DND-41 (cell line): ENCODE results near the gene PHLPP1.

Experiments
- ATAC-seq: fragments of 200-7000 bp; cut with Tn5 transposase; 3 replicates; pipeline ENCODE4 v1.9.1; 2021; ENCODE audit warnings: low read depth; ENCODE audit not compliant: insufficient read depth
- DNase-seq: peaks from one replicate; pipeline ENCODE4 v3.0.0-alpha.2; 2020
- H2AFZ ChIP-seq: 2 replicates; pipeline ENCODE4 v1.6.0; 2012; ENCODE audit warnings: low read depth, low read length
- H3K27ac ChIP-seq: 2 replicates; pipeline ENCODE4 v1.5.1; 2012; ENCODE audit warnings: low read length, inconsistent platforms
- H3K27me3 ChIP-seq: fragments of 200-600 bp; sonication (generic); 2 replicates; pipeline ENCODE4 v1.6.0; 2012; ENCODE audit warnings: low read length, mild to moderate bottlenecking, inconsistent platforms; ENCODE audit not compliant: insufficient read depth, poor library complexity
- H3K36me3 ChIP-seq: 2 replicates; pipeline ENCODE4 v1.5.1; 2012; ENCODE audit warnings: low read length, inconsistent platforms; ENCODE audit not compliant: insufficient read depth
- H3K4me1 ChIP-seq: 2 replicates; pipeline ENCODE4 v1.5.1; 2012; ENCODE audit warnings: mild to moderate bottlenecking, low read length; ENCODE audit not compliant: insufficient read depth
- H3K4me2 ChIP-seq: 2 replicates; pipeline ENCODE4 v1.6.0; 2012; ENCODE audit warnings: mild to moderate bottlenecking, moderate library complexity, low read length, inconsistent platforms; ENCODE audit not compliant: insufficient read depth
- H3K4me3 ChIP-seq, 2 experiments: fragments of 200-600 bp in 1 of 2; shearing (Covaris generic) in 1 of 2; 2 replicates each; pipeline ENCODE4 v1.5.1; 2012 to 2016; ENCODE audit warnings: inconsistent platforms in 2 of 2, low read length in 2 of 2, mild to moderate bottlenecking in 2 of 2, low read depth in 1 of 2, moderate library complexity in 1 of 2
- H3K79me2 ChIP-seq: 2 replicates; pipeline ENCODE4 v1.6.0; 2012; ENCODE audit warnings: low read length, inconsistent platforms; ENCODE audit not compliant: insufficient read depth
- H3K9ac ChIP-seq: 2 replicates; pipeline ENCODE4 v1.6.0; 2012; ENCODE audit warnings: low read depth, mild to moderate bottlenecking, inconsistent platforms, low read length, moderate library complexity
- H3K9me3 ChIP-seq: 2 replicates; pipeline ENCODE4 v1.5.1; 2012; ENCODE audit warnings: low read length, moderate library complexity, mild to moderate bottlenecking, inconsistent platforms; ENCODE audit not compliant: insufficient read depth, severe bottlenecking
- H4K20me1 ChIP-seq: 2 replicates; pipeline ENCODE4 v1.6.0; 2012; ENCODE audit warnings: low read length; ENCODE audit not compliant: insufficient read depth
- CTCF ChIP-seq: IDR thresholded peaks from 2 replicates; pipeline ENCODE4 v1.5.1; 2012; ENCODE audit warnings: borderline replicate concordance, low read length, moderate library complexity, mild to moderate bottlenecking; ENCODE audit not compliant: poor library complexity, severe bottlenecking; ENCODE audit errors: extremely low read depth
- EZH2 ChIP-seq: IDR thresholded peaks from 3 replicates; pipeline ENCODE4 v1.6.1; 2012; ENCODE audit warnings: borderline replicate concordance, low read depth, mild to moderate bottlenecking, moderate library complexity, low read length, inconsistent platforms; ENCODE audit not compliant: severe bottlenecking

Gene PHLPP1

GRCh38 chr18:62678847-62679485 is 36.4 kb upstream of the PHLPP1 start:
- DNase-seq: no peak
- ATAC-seq: no peak
- H4K20me1 ChIP-seq: no peaks in the 10 kb centered on the region
- no peaks in the 10 kb centered on the region for H3K4me1 ChIP-seq
- peaks cover 3% of the 10 kb centered on the region for H3K27me3 ChIP-seq
- no peak overlapping the region for H3K9ac ChIP-seq
- no peak overlapping the region for H3K4me3 ChIP-seq
- H3K27ac ChIP-seq: no peak overlapping the region
- H3K4me2 ChIP-seq: no peak overlapping the region
- H3K9me3 ChIP-seq: no peaks in the 10 kb centered on the region
- H3K79me2 ChIP-seq: no peaks in the 10 kb centered on the region
- no peak overlapping the region for H2AFZ ChIP-seq
- H3K36me3 ChIP-seq: no peaks in the 10 kb centered on the region
- TF ChIP-seq EZH2: no peak
- TF ChIP-seq CTCF: no peak

GRCh38 chr18:62682371-62682770 is 33.0 kb upstream of the PHLPP1 start:
- Histone ChIP-seq H3K27me3 (peaks cover 3% of the 10 kb centered on the region), H2AFZ (no peak overlapping the region), H3K36me3 (no peaks in the 10 kb centered on the region), H3K4me2 (no peak overlapping the region), H3K4me3 (no peak overlapping the region), H4K20me1 (no peaks in the 10 kb centered on the region), H3K4me1 (no peaks in the 10 kb centered on the region), H3K9me3 (no peaks in the 10 kb centered on the region), H3K9ac (no peak overlapping the region), H3K79me2 (no peaks in the 10 kb centered on the region), H3K27ac (no peak overlapping the region)
- DNase-seq: no peak
- ATAC-seq: no peak
- TF ChIP-seq EZH2 (no peak), CTCF (no peak)

GRCh38 chr18:62683935-62684334 is 31.4 kb upstream of the PHLPP1 start:
- Histone ChIP-seq H3K9ac (no peak overlapping the region), H3K27me3 (no peaks in the 10 kb centered on the region), H2AFZ (no peak overlapping the region), H3K79me2 (no peaks in the 10 kb centered on the region), H3K27ac (no peak overlapping the region), H3K4me1 (no peaks in the 10 kb centered on the region), H4K20me1 (no peaks in the 10 kb centered on the region), H3K4me3 (no peak overlapping the region), H3K36me3 (no peaks in the 10 kb centered on the region), H3K4me2 (no peak overlapping the region), H3K9me3 (no peaks in the 10 kb centered on the region)
- ATAC-seq: no peak
- no peak for DNase-seq
- no peak for TF ChIP-seq CTCF

GRCh38 chr18:62688743-62689317 is 26.5 kb upstream of the PHLPP1 start:
- Histone ChIP-seq H3K9me3 (no peaks in the 10 kb centered on the region), H3K27me3 (peaks cover 4% of the 10 kb centered on the region), H3K4me3 (no peak overlapping the region), H3K36me3 (no peaks in the 10 kb centered on the region), H3K4me1 (no peaks in the 10 kb centered on the region), H3K4me2 (no peak overlapping the region), H3K27ac (no peak overlapping the region), H2AFZ (no peak overlapping the region), H3K9ac (no peak overlapping the region), H3K79me2 (no peaks in the 10 kb centered on the region), H4K20me1 (no peaks in the 10 kb centered on the region)
- ATAC-seq (no peak), DNase-seq (no peak)
- TF ChIP-seq EZH2: no peak
- no peak for TF ChIP-seq CTCF
